Activated T-cell treated with anti-CD3 and anti-CD28 coated beads, Interleukin-2, amount 50 U/mL, for 24 hours (primary cell): ENCODE results near the gene TLE6.
"Not testable (repeated sequence)": the region's sequence is repeated elsewhere in the genome, so short reads cannot be mapped to it uniquely, and the experiment has no call there.

Experiments used
- DNase-seq: peaks from one replicate; pipeline ENCODE4 v3.0.0-alpha.2; 2020
- H3K27ac Mint-ChIP-seq: 2 replicates; pipeline ENCODE4 v1.8.0; 2020; ENCODE audit warnings: mild to moderate bottlenecking, mixed read lengths
- H3K27me3 Mint-ChIP-seq: 2 replicates; pipeline ENCODE4 v1.8.0; 2020; ENCODE audit warnings: mixed read lengths
- H3K36me3 Mint-ChIP-seq: 2 replicates; pipeline ENCODE4 v1.8.0; 2020; ENCODE audit warnings: low read depth, mixed read lengths
- H3K4me1 Mint-ChIP-seq: 2 replicates; pipeline ENCODE4 v1.8.0; 2020; ENCODE audit warnings: low read depth, mixed read lengths
- H3K4me3 Mint-ChIP-seq: 2 replicates; pipeline ENCODE4 v1.8.0; 2020; ENCODE audit warnings: mild to moderate bottlenecking, moderate library complexity, mixed read lengths
- H3K9me3 Mint-ChIP-seq: 2 replicates; pipeline ENCODE4 v1.8.0; 2020; ENCODE audit warnings: mixed read lengths

The TLE6 gene

GRCh38 chr19:3036977-3037544 lies 59.7 kb downstream of the TLE6 start:
- peaks cover 33% of the 10 kb centered on the region for H3K4me1 Mint-ChIP-seq
- not testable (repeated sequence) for H3K27me3 Mint-ChIP-seq, DNase-seq, H3K36me3 Mint-ChIP-seq, H3K9me3 Mint-ChIP-seq
- H3K27ac Mint-ChIP-seq, result peak overlapping the region; percentile 98
- H3K4me3 Mint-ChIP-seq, result peak overlapping the region; percentile 86

GRCh38 chr19:3038214-3038613 lies 60.9 kb downstream of the TLE6 start:
- Mint-ChIP-seq H3K4me3 (no peak overlapping the region), H3K27me3 (no peaks in the 10 kb centered on the region), H3K9me3 (no peaks in the 10 kb centered on the region), H3K4me1 (peaks cover 37% of the 10 kb centered on the region), H3K36me3 (peaks cover 2% of the 10 kb centered on the region), H3K27ac (no peak overlapping the region)
- DNase-seq, result no peak

- Mint-ChIP-seq H3K27me3 (no peaks in the 10 kb centered on the region), H3K27ac (peak overlapping the region; percentile 3), H3K9me3 (no peaks in the 10 kb centered on the region), H3K4me3 (no peak overlapping the region), H3K4me1 (peaks cover 37% of the 10 kb centered on the region), H3K36me3 (peaks cover 2% of the 10 kb centered on the region)
- no peak for DNase-seq
These were observed 61.8 kb downstream of the TLE6 start for GRCh38 chr19:3039125-3039524.

- H3K36me3 Mint-ChIP-seq, result peaks cover 2% of the 10 kb centered on the region
- H3K4me3 Mint-ChIP-seq, result no peak overlapping the region
- no peaks in the 10 kb centered on the region for H3K9me3 Mint-ChIP-seq
- no peaks in the 10 kb centered on the region for H3K27me3 Mint-ChIP-seq
- DNase-seq, result no peak
- peaks cover 34% of the 10 kb centered on the region for H3K4me1 Mint-ChIP-seq
- H3K27ac Mint-ChIP-seq, result no peak overlapping the region
These were observed 62.3 kb downstream of the TLE6 start for GRCh38 chr19:3039641-3040077.

- Mint-ChIP-seq H3K4me1 (peaks cover 22% of the 10 kb centered on the region), H3K36me3 (no peaks in the 10 kb centered on the region), H3K27me3 (no peaks in the 10 kb centered on the region), H3K4me3 (no peak overlapping the region), H3K27ac (no peak overlapping the region), H3K9me3 (no peaks in the 10 kb centered on the region)
- DNase-seq, result no peak
These were observed 64.0 kb downstream of the TLE6 start for GRCh38 chr19:3041327-3041726.

- Mint-ChIP-seq H3K4me3 (no peak overlapping the region), H3K27ac (no peak overlapping the region)
These were observed 64.6 kb downstream of the TLE6 start for GRCh38 chr19:3041761-3042620.

GRCh38 chr19:3042621-3043267 lies 65.4 kb downstream of the TLE6 start:
- no peaks in the 10 kb centered on the region for H3K36me3 Mint-ChIP-seq
- H3K4me1 Mint-ChIP-seq, result peaks cover 18% of the 10 kb centered on the region
- H3K4me3 Mint-ChIP-seq, result no peak overlapping the region
- no peaks in the 10 kb centered on the region for H3K27me3 Mint-ChIP-seq
- no peaks in the 10 kb centered on the region for H3K9me3 Mint-ChIP-seq
- H3K27ac Mint-ChIP-seq, result no peak overlapping the region
- DNase-seq, result no peak

More at GRCh38 chr19:3041761-3042620, 64.6 kb downstream of the TLE6 start:
- H3K9me3 Mint-ChIP-seq, result no peaks in the 10 kb centered on the region
- no peak for DNase-seq
- no peaks in the 10 kb centered on the region for H3K27me3 Mint-ChIP-seq
- peaks cover 16% of the 10 kb centered on the region for H3K4me1 Mint-ChIP-seq
- no peaks in the 10 kb centered on the region for H3K36me3 Mint-ChIP-seq
